ENCODE measurements around the gene EIF2AK3. TPM values are rescaled to one million over a fixed set of nuclear protein-coding genes. Genes with fewer than 3 reads are reported as not detected.

EIF2AK3 gene
- polyA plus RNA-seq, 2 of the 4 experiments (the other 2 are of a cell fraction) = 11.0 to 17.5 TPM

DNA sequence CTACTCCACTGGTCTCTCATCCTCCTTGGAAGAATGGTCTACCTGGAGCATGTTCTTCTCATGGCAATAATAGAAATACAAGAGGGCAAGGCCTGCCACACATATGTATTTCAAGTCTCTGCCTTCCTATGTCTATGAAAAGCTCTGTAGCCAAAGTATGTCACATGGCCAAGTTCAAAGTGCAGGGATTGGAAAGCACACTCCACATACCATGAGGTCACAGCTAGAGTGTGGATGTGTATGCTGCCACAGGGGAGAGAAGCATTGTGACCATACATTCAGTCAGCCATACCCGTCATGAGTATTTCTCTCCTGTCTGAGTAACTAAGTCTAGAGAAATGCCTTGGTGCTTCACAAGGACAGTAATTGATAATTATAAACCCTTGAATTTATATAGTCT is 8.8 kb upstream of the EIF2AK3 start:
- ChIA-PET POLR2A (interaction anchor here (0.9 kb wide), 1 partner anchor 8 kb away, joined by 4 read pairs; no protein-coding TSS in a partner anchor), CTCF (interaction anchor here (1.3 to 2.7 kb wide), 2 partner anchors 21 to 36 kb away, joined by 4 to 10 read pairs; no protein-coding TSS in a partner anchor)

GRCh38 chr2:88632569-88632968 is 5.3 kb upstream of the EIF2AK3 start:
- WGBS (ENCODE audit: missing lambda C conversion rate) = 78% methylated on average over 3 of the region's 3 CpGs
- Histone ChIP-seq H3K4me1 (peaks cover 8% of the 10 kb centered on the region), H3K4me3 (no peak overlapping the region), H3K9me3 (no peaks in the 10 kb centered on the region), H3K4me2 (no peak overlapping the region), H3K27ac (no peak overlapping the region)
- no peak for ATAC-seq
- TF ChIP-seq MAZ (IDR thresholded peaks at IDR 0.05; ENCODE audit: borderline replicate concordance, low read depth, low read length) (no peak), NR3C1 (IDR thresholded peaks at IDR 0.05) (no peak), MYC (IDR thresholded peaks at IDR 0.05; ENCODE audit: borderline replicate concordance, low read length) (no peak), SREBF2 (IDR thresholded peaks at IDR 0.05) (no peak), HEYL (CRISPR knock-in tag; IDR thresholded peaks at IDR 0.05) (no peak), ATOH8 (CRISPR knock-in tag; IDR thresholded peaks at IDR 0.05; ENCODE audit: low read depth) (no peak)
- POLR2A ChIA-PET = no interaction called here
- FAIRE-seq = no peak
- CTCF ChIA-PET = interaction anchor here (1.3 to 3.1 kb wide), 3 partner anchors 36 to 39 kb away, joined by 5 to 12 read pairs (median 8); no protein-coding TSS in a partner anchor
- DNase-seq (ENCODE audit: low read depth in 1 of 2, low spot score in 1 of 2) = no peak

More for the DNA sequence above, 8.8 kb upstream of the EIF2AK3 start:
- H3K4me1 ChIP-seq = no peaks in the 10 kb centered on the region
- H3K9me3 ChIP-seq = no peaks in the 10 kb centered on the region
- TF ChIP-seq NPAS2 (CRISPR knock-in tag; IDR thresholded peaks at IDR 0.05; ENCODE audit: borderline replicate concordance) (no peak), ZC3H11A (IDR thresholded peaks at IDR 0.05) (no peak), HOXB5 (CRISPR knock-in tag; IDR thresholded peaks at IDR 0.05) (no peak), NR3C1 (IDR thresholded peaks at IDR 0.05) (no peak), RFX5 (IDR thresholded peaks at IDR 0.05) (no peak), HOXA7 (CRISPR knock-in tag; IDR thresholded peaks at IDR 0.05) (no peak), HDAC2 (IDR thresholded peaks at IDR 0.05) (no peak), POLR2AphosphoS2 (conservative IDR thresholded peaks at IDR 0.05; ENCODE audit: low read length) (no peak), JUN (IDR thresholded peaks at IDR 0.05) (no peak), NFE2L2 (conservative IDR thresholded peaks at IDR 0.05; ENCODE audit: low read length) (no peak), RCOR1 (IDR thresholded peaks at IDR 0.05; ENCODE audit: low read depth, low read length) (no peak), FOSB (CRISPR knock-in tag; IDR thresholded peaks at IDR 0.05) (no peak), BHLHE40 (IDR thresholded peaks at IDR 0.05; ENCODE audit: low read depth, low read length) (no peak)
- TF ChIP-seq, protein P1, sequence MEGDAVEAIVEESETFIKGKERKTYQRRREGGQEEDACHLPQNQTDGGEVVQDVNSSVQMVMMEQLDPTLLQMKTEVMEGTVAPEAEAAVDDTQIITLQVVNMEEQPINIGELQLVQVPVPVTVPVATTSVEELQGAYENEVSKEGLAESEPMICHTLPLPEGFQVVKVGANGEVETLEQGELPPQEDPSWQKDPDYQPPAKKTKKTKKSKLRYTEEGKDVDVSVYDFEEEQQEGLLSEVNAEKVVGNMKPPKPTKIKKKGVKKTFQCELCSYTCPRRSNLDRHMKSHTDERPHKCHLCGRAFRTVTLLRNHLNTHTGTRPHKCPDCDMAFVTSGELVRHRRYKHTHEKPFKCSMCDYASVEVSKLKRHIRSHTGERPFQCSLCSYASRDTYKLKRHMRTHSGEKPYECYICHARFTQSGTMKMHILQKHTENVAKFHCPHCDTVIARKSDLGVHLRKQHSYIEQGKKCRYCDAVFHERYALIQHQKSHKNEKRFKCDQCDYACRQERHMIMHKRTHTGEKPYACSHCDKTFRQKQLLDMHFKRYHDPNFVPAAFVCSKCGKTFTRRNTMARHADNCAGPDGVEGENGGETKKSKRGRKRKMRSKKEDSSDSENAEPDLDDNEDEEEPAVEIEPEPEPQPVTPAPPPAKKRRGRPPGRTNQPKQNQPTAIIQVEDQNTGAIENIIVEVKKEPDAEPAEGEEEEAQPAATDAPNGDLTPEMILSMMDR (IDR thresholded peaks at IDR 0.05) = no peak
- TF ChIP-seq, protein P2, sequence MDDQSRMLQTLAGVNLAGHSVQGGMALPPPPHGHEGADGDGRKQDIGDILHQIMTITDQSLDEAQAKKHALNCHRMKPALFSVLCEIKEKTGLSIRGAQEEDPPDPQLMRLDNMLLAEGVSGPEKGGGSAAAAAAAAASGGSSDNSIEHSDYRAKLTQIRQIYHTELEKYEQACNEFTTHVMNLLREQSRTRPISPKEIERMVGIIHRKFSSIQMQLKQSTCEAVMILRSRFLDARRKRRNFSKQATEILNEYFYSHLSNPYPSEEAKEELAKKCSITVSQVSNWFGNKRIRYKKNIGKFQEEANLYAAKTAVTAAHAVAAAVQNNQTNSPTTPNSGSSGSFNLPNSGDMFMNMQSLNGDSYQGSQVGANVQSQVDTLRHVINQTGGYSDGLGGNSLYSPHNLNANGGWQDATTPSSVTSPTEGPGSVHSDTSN (IDR thresholded peaks at IDR 0.05) = no peak
- TF ChIP-seq, protein P3, sequence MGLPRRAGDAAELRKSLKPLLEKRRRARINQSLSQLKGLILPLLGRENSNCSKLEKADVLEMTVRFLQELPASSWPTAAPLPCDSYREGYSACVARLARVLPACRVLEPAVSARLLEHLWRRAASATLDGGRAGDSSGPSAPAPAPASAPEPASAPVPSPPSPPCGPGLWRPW (IDR thresholded peaks at IDR 0.05) = no peak
- WGBS (ENCODE audit: missing lambda C conversion rate) = 92% methylated on average over 1 of the region's 1 CpG
- ATAC-seq = no peak; a peak in 1 of 6 replicates
- DNase-seq (ENCODE audit: low read depth in 1 of 2, low spot score in 1 of 2) = no peak
- H3K4me2 ChIP-seq = no peak overlapping the region
- FAIRE-seq = no peak
- H3K4me3 ChIP-seq = no peak overlapping the region
- H3K27ac ChIP-seq = no peak overlapping the region

DNA sequence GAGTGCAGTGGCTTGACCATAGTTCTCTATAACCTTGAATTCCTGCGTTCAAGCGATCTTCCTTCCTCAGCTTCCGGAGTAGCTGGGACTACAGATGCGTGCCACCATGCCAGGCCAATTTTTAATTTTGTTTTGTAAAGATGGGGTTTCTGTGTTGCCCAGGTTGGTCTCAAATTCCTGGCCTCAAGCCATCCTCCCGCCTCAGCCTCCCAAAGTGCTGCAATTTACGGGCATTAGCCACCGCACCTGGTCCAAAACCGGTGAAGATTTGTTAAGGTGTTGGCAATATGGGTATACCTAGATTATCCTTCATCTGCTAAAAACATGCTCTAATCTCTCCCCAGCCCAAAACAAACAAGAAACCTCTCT is 1.3 kb upstream of the EIF2AK3 start:
- TF ChIP-seq CHD4 (IDR thresholded peaks at IDR 0.05; ENCODE audit: borderline replicate concordance) (no peak), ESRRA (IDR thresholded peaks at IDR 0.05; ENCODE audit: borderline replicate concordance, low read length) (no peak), RARB (CRISPR knock-in tag; IDR thresholded peaks at IDR 0.05) (no peak), MAFK (IDR thresholded peaks at IDR 0.05; ENCODE audit: partially characterized antibody) (no peak)
- peaks cover 21% of the 10 kb centered on the region for H3K4me1 ChIP-seq
- peak overlapping the region; percentile 89 for H3K4me2 ChIP-seq
- FAIRE-seq = no peak
- CTCF ChIA-PET = interaction anchor here (1.1 to 1.3 kb wide), 2 partner anchors 10 to 43 kb away, joined by 4 to 7 read pairs; no protein-coding TSS in a partner anchor
- POLR2A ChIA-PET = interaction anchor here (0.6 to 1.9 kb wide), 7 partner anchors 15 to 131 kb away, joined by 3 to 6 read pairs (median 4); no protein-coding TSS in a partner anchor
- H3K9me3 ChIP-seq = no peaks in the 10 kb centered on the region
- 92% methylated on average over 8 of the region's 8 CpGs for WGBS (ENCODE audit: missing lambda C conversion rate)
- peak overlapping the region; percentile 83 to 90 for H3K27ac ChIP-seq
- peak overlapping the region; percentile 54 for H3K4me3 ChIP-seq
- no peak for DNase-seq (ENCODE audit: low read depth in 1 of 2, low spot score in 1 of 2)
- no peak for ATAC-seq

Data from A549 (cell line).